ENCODE results near the gene NPTX1. TPM values are rescaled to one million over a fixed set of nuclear protein-coding genes. Genes with fewer than 3 reads are reported as not detected.

Gene NPTX1
- total and polyA plus RNA-seq, 2 experiments from 2014 or later: 3.4 to 20.5 TPM

- H3K4me3 ChIP-seq: no peak overlapping the region
- H3K27ac ChIP-seq (ENCODE audit: low read depth): no peak overlapping the region
- H2AFZ ChIP-seq: no peak overlapping the region
- no peak for TF ChIP-seq JUNB (IDR thresholded peaks at IDR 0.05; ENCODE audit: unreplicated experiment)
- Mint-ChIP-seq H3K4me3 (no peak overlapping the region), H3K27ac (no peak overlapping the region), H3K36me3 (ENCODE audit: low read depth) (no peaks in the 10 kb centered on the region), H3K4me1 (peaks cover 4% of the 10 kb centered on the region; the same call in 1 of the 3 replicates), H3K9me3 (no peaks in the 10 kb centered on the region), H3K27me3 (ENCODE audit: insufficient read depth, low read depth, poor library complexity) (peaks cover 11% of the 10 kb centered on the region)
- no peak overlapping the region for H3K4me2 ChIP-seq
- DNase-seq (ENCODE audit: low spot score) (no peak), ATAC-seq (peak; percentile 17)
- no peaks in the 10 kb centered on the region for H3K9me2 ChIP-seq (ENCODE audit: insufficient read depth)
- H3K79me2 ChIP-seq (replicated peaks; ENCODE audit: insufficient read depth): no peaks in the 10 kb centered on the region
- no peaks in the 10 kb centered on the region for H3K27me3 ChIP-seq (ENCODE audit: insufficient read depth)
- 0 out of 2 replicates have a peak, but pooled peaks cover 3% of the 10 kb centered on the region for H3F3A ChIP-seq (replicated peaks; ENCODE audit: low read depth)
- no peaks in the 10 kb centered on the region for H3K36me3 ChIP-seq (ENCODE audit: insufficient read depth)
- no peaks in the 10 kb centered on the region; the same call in 1 of the 2 replicates for H3K4me1 ChIP-seq (ENCODE audit: insufficient read depth)
- no peaks in the 10 kb centered on the region; the same call in none of the 2 replicates for H4K20me1 ChIP-seq (replicated peaks; ENCODE audit: insufficient read depth)
Measured at GRCh38 chr17:80445007-80445725, 31.2 kb downstream of the NPTX1 start.

GRCh38 chr17:80444644-80444979 lies 31.8 kb downstream of the NPTX1 start:
- Histone ChIP-seq H3K4me2 (no peak overlapping the region), H3K9me2 (ENCODE audit: insufficient read depth) (no peaks in the 10 kb centered on the region), H3K4me3 (no peak overlapping the region), H3K4me1 (ENCODE audit: insufficient read depth) (no peaks in the 10 kb centered on the region; the same call in 1 of the 2 replicates), H2AFZ (no peak overlapping the region), H3K27ac (ENCODE audit: low read depth) (no peak overlapping the region), H3K79me2 (replicated peaks; ENCODE audit: insufficient read depth) (no peaks in the 10 kb centered on the region), H4K20me1 (replicated peaks; ENCODE audit: insufficient read depth) (no peaks in the 10 kb centered on the region; the same call in none of the 2 replicates), H3K36me3 (ENCODE audit: insufficient read depth) (no peaks in the 10 kb centered on the region), H3K27me3 (ENCODE audit: insufficient read depth) (no peaks in the 10 kb centered on the region), H3F3A (replicated peaks; ENCODE audit: low read depth) (0 out of 2 replicates have a peak, but pooled peaks cover 3% of the 10 kb centered on the region)
- Mint-ChIP-seq H3K9me3 (no peaks in the 10 kb centered on the region), H3K4me3 (no peak overlapping the region), H3K27me3 (ENCODE audit: insufficient read depth, low read depth, poor library complexity) (peaks cover 11% of the 10 kb centered on the region), H3K36me3 (ENCODE audit: low read depth) (no peaks in the 10 kb centered on the region), H3K27ac (no peak overlapping the region), H3K4me1 (peaks cover 4% of the 10 kb centered on the region; the same call in 1 of the 3 replicates)
- no peak; the same call in 2 of the 3 replicates for ATAC-seq
- no peak for DNase-seq (ENCODE audit: low spot score)
- TF ChIP-seq NANOG (IDR thresholded peaks at IDR 0.05; ENCODE audit: borderline replicate concordance): no peak
- TF ChIP-seq CREB1 (CRISPR knock-in tag; IDR thresholded peaks at IDR 0.05; ENCODE audit: low read depth): no peak
- no peak for TF ChIP-seq EZH2 (IDR thresholded peaks at IDR 0.05; ENCODE audit: low read depth, unreplicated experiment)
- TF ChIP-seq ETS1 (IDR thresholded peaks at IDR 0.05): no peak
- no peak for TF ChIP-seq POLR2AphosphoS5 (IDR thresholded peaks at IDR 0.05; ENCODE audit: low read depth)
- no peak for TF ChIP-seq CTCF (conservative IDR thresholded peaks at IDR 0.05; ENCODE audit: low read depth in 2 of 2)
- no peak for TF ChIP-seq ZNF114 (CRISPR knock-in tag; IDR thresholded peaks at IDR 0.05)
- no peak for TF ChIP-seq ZNF331 (CRISPR knock-in tag; IDR thresholded peaks at IDR 0.05; ENCODE audit: low read depth)
- no peak for TF ChIP-seq STAT1 (IDR thresholded peaks at IDR 0.05; ENCODE audit: unreplicated experiment)
- TF ChIP-seq EZH2phosphoT487 (IDR thresholded peaks at IDR 0.05; ENCODE audit: unreplicated experiment): no peak
- no peak for TF ChIP-seq JUNB (IDR thresholded peaks at IDR 0.05; ENCODE audit: unreplicated experiment)
- TF ChIP-seq ZNF462 (CRISPR knock-in tag; IDR thresholded peaks at IDR 0.05): no peak
